ENCODE data around the gene SNX17. TPM values are rescaled to one million over a fixed set of nuclear protein-coding genes. Genes with fewer than 3 reads are reported as not detected.

Gene SNX17
- total and polyA plus RNA-seq, 2 of the 4 experiments (the other 2 are of a cell fraction): 102 to 130 TPM

DNA sequence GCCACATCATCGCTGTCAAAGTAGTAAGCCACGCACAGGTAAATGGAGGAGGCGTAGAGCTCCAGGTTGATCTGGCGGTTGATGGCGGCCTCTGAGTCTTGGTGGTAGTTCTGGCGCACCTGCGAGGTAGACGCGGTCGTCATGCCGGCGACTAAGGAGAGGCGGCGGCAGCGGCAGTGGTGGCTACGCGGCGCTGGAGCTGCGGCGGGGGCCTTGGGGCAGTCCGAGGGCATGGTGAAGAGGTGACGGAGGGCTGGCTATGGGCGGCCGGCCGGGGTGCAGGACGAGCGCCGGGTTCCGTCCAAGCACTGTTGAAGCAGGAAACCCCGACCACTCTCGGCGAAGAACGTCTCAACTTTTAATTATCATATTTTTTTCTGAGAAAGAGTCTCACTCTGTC is 22.8 kb downstream of the SNX17 start:
- Histone ChIP-seq H3K14ac (replicated peaks; ENCODE audit: low read depth, low read length) (no peak overlapping the region), H3K79me1 (ENCODE audit: low read depth in 1 of 2, low read length in 2 of 2) (peaks cover 23 to 66% of the 10 kb centered on the region in 2 experiments), H2BK20ac (ENCODE audit: low read depth, low read length) (no peak overlapping the region), H2AK5ac (ENCODE audit: low read depth, low read length) (no peak overlapping the region), H3K27ac (ENCODE audit: insufficient read depth, low read length) (no peak overlapping the region), H3K4me3 (ENCODE audit: insufficient read depth, low read depth, low read length) (no peak overlapping the region), H3K18ac (ENCODE audit: low read depth, low read length) (no peak overlapping the region), H3K4ac (ENCODE audit: low read depth, low read length) (no peak overlapping the region), H2AFZ (replicated peaks; ENCODE audit: low read length, poor library complexity) (no peak overlapping the region), H4K8ac (ENCODE audit: low read depth in 2 of 2, low read length in 2 of 2) (no peak overlapping the region), H3K56ac (ENCODE audit: extremely low read depth, insufficient read depth, low read length) (no peak overlapping the region), H3K9me3 (ENCODE audit: control insufficient read depth, insufficient read depth, low read length) (no peaks in the 10 kb centered on the region), H3K27me3 (ENCODE audit: control insufficient read depth, insufficient read depth, low read length) (no peaks in the 10 kb centered on the region), H3K4me2 (ENCODE audit: low read depth, low read length) (no peak overlapping the region), H3K36me3 (ENCODE audit: control insufficient read depth, insufficient read depth, low read length) (peaks cover 3% of the 10 kb centered on the region), H2AK9ac (replicated peaks; ENCODE audit: low read depth, low read length, poor library complexity) (no peak overlapping the region), H2BK120ac (ENCODE audit: low read depth, low read length) (no peak overlapping the region), H4K20me1 (ENCODE audit: insufficient read depth, low read length) (peaks cover 42% of the 10 kb centered on the region), H2BK5ac (ENCODE audit: low read depth, low read length, poor library complexity, severe bottlenecking) (no peak overlapping the region), H3K9me1 (ENCODE audit: insufficient read depth, low read length) (no peaks in the 10 kb centered on the region), H4K5ac (ENCODE audit: low read depth, low read length) (no peak overlapping the region), H4K91ac (ENCODE audit: insufficient read depth, low read depth, low read length) (no peak overlapping the region), H3K9ac (ENCODE audit: low read depth, low read length) (no peak overlapping the region), H3K23ac (ENCODE audit: low read depth, low read length) (no peak overlapping the region), H3K4me1 (ENCODE audit: control insufficient read depth, insufficient read depth, low read length) (no peaks in the 10 kb centered on the region), H2BK15ac (ENCODE audit: low read depth, low read length) (no peak overlapping the region)
- TF ChIP-seq, protein P1, sequence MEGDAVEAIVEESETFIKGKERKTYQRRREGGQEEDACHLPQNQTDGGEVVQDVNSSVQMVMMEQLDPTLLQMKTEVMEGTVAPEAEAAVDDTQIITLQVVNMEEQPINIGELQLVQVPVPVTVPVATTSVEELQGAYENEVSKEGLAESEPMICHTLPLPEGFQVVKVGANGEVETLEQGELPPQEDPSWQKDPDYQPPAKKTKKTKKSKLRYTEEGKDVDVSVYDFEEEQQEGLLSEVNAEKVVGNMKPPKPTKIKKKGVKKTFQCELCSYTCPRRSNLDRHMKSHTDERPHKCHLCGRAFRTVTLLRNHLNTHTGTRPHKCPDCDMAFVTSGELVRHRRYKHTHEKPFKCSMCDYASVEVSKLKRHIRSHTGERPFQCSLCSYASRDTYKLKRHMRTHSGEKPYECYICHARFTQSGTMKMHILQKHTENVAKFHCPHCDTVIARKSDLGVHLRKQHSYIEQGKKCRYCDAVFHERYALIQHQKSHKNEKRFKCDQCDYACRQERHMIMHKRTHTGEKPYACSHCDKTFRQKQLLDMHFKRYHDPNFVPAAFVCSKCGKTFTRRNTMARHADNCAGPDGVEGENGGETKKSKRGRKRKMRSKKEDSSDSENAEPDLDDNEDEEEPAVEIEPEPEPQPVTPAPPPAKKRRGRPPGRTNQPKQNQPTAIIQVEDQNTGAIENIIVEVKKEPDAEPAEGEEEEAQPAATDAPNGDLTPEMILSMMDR (conservative IDR thresholded peaks at IDR 0.05; ENCODE audit: low read depth, low read length): no peak
- TF ChIP-seq MAZ (IDR thresholded peaks at IDR 0.05; ENCODE audit: borderline replicate concordance, low read depth, low read length) (no peak), MXI1 (IDR thresholded peaks at IDR 0.05; ENCODE audit: borderline replicate concordance, low read depth, low read length) (no peak), FOS (IDR thresholded peaks at IDR 0.05; ENCODE audit: low read depth, low read length) (no peak), POLR2A (IDR thresholded peaks at IDR 0.05; ENCODE audit: low read depth, low read length) (no peak), RCOR1 (IDR thresholded peaks at IDR 0.05; ENCODE audit: insufficient replicate concordance, low read length) (no peak), BHLHE40 (IDR thresholded peaks at IDR 0.05; ENCODE audit: low read depth, low read length) (no peak), CHD1 (IDR thresholded peaks at IDR 0.05; ENCODE audit: low read depth, low read length) (no peak), MAFK (IDR thresholded peaks at IDR 0.05; ENCODE audit: low read depth, low read length) (no peak), SMC3 (IDR thresholded peaks at IDR 0.05; ENCODE audit: low read depth, low read length) (no peak), CEBPB (IDR thresholded peaks at IDR 0.05; ENCODE audit: low read depth, low read length) (no peak), NFE2L2 (IDR thresholded peaks at IDR 0.05; ENCODE audit: low read depth, low read length) (no peak), RAD21 (IDR thresholded peaks at IDR 0.05; ENCODE audit: low read length) (no peak), RFX5 (IDR thresholded peaks at IDR 0.05; ENCODE audit: low read depth, low read length) (no peak)
- TF ChIP-seq, protein P2, sequence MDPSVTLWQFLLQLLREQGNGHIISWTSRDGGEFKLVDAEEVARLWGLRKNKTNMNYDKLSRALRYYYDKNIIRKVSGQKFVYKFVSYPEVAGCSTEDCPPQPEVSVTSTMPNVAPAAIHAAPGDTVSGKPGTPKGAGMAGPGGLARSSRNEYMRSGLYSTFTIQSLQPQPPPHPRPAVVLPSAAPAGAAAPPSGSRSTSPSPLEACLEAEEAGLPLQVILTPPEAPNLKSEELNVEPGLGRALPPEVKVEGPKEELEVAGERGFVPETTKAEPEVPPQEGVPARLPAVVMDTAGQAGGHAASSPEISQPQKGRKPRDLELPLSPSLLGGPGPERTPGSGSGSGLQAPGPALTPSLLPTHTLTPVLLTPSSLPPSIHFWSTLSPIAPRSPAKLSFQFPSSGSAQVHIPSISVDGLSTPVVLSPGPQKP (IDR thresholded peaks at IDR 0.05; ENCODE audit: borderline replicate concordance, low read depth, low read length): no peak
- TF ChIP-seq, protein P3, sequence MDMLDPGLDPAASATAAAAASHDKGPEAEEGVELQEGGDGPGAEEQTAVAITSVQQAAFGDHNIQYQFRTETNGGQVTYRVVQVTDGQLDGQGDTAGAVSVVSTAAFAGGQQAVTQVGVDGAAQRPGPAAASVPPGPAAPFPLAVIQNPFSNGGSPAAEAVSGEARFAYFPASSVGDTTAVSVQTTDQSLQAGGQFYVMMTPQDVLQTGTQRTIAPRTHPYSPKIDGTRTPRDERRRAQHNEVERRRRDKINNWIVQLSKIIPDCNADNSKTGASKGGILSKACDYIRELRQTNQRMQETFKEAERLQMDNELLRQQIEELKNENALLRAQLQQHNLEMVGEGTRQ (IDR thresholded peaks at IDR 0.05; ENCODE audit: low read depth, low read length): no peak
- intact Hi-C loops (cut with micrococcal nuclease): no loop called here
- ATAC-seq (ENCODE audit: low read depth) (no peak), DNase-seq (no peak)
- ChIA-PET POLR2A (ENCODE audit: unreplicated experiment) (no interaction called here), CTCF (no interaction called here)
- no TSS peak for BruUV-seq (replicated peaks)
- 98% methylated on average over 20 of the region's 33 CpGs; no CpG with 5 or more reads in 1 of the 2 experiments for WGBS, 2 experiments (ENCODE audit: extremely low coverage in 2 of 2, insufficient read length in 1 of 2)
- dilution Hi-C loops (cut with HindIII; ENCODE audit: low sequenced_read_pairs, unreplicated experiment): no loop called here
- in situ Hi-C loops (cut with MboI; ENCODE audit: low sequenced_read_pairs): no loop called here

Measured in IMR-90 (cell line).